Mesendoderm (in vitro differentiated cells): Measurements from ENCODE around the gene URB2.

Experiments
- DNase-seq: peaks from one replicate; pipeline ENCODE4 v3.0.0; 2013
- H2AK5ac ChIP-seq: 2 replicates; pipeline ENCODE4 v1.6.1; 2013; ENCODE audit warnings: low read length, inconsistent platforms
- H2BK120ac ChIP-seq: 2 replicates; pipeline ENCODE4 v1.6.1; 2013; ENCODE audit warnings: low read depth, mild to moderate bottlenecking, low read length, moderate library complexity, mixed read lengths
- H2BK15ac ChIP-seq: replicated peaks from 2 replicates; pipeline ENCODE4 v1.6.1; 2013; ENCODE audit warnings: low read depth, mild to moderate bottlenecking, moderate library complexity
- H2BK5ac ChIP-seq: 2 replicates; pipeline ENCODE4 v1.6.1; 2013; ENCODE audit warnings: low read length, inconsistent platforms
- H3K18ac ChIP-seq: 2 replicates; pipeline ENCODE4 v1.6.1; 2013; ENCODE audit warnings: mild to moderate bottlenecking, low read length, mixed read lengths
- H3K23ac ChIP-seq: one replicate; pipeline ENCODE4 v1.6.1; 2013; ENCODE audit warnings: low read length
- H3K27ac ChIP-seq: 2 replicates; pipeline ENCODE4 v1.5.1; 2013; ENCODE audit warnings: low read depth, mild to moderate bottlenecking, inconsistent platforms, low read length, moderate library complexity
- H3K27me3 ChIP-seq: 2 replicates; pipeline ENCODE4 v1.6.1; 2013; ENCODE audit warnings: low read length, control low read depth, mild to moderate bottlenecking, inconsistent platforms; ENCODE audit not compliant: insufficient read depth, poor library complexity
- H3K36me3 ChIP-seq: 2 replicates; pipeline ENCODE4 v1.6.1; 2013; ENCODE audit warnings: low read length, inconsistent platforms; ENCODE audit not compliant: control insufficient read depth, insufficient read depth
- H3K4ac ChIP-seq: one replicate; pipeline ENCODE4 v1.6.1; 2013; ENCODE audit warnings: low read depth, mild to moderate bottlenecking, low read length, moderate library complexity
- H3K4me1 ChIP-seq: 2 replicates; pipeline ENCODE4 v1.6.1; 2013; ENCODE audit warnings: low read depth, low read length, inconsistent platforms; ENCODE audit not compliant: control insufficient read depth
- H3K4me2 ChIP-seq: 2 replicates; pipeline ENCODE4 v1.6.1; 2013; ENCODE audit warnings: low read length
- H3K4me3 ChIP-seq: 2 replicates; pipeline ENCODE4 v1.5.1; 2013; ENCODE audit warnings: mild to moderate bottlenecking, low read length
- H3K56ac ChIP-seq: one replicate; pipeline ENCODE4 v1.6.1; 2013; ENCODE audit warnings: low read length
- H3K79me1 ChIP-seq: 2 replicates; pipeline ENCODE4 v1.6.1; 2013; ENCODE audit warnings: low read length, inconsistent platforms
- H3K79me2 ChIP-seq: 2 replicates; pipeline ENCODE4 v1.6.1; 2013; ENCODE audit warnings: mild to moderate bottlenecking, low read length; ENCODE audit not compliant: control insufficient read depth, insufficient read depth
- H3K9ac ChIP-seq: 2 replicates; pipeline ENCODE4 v1.6.1; 2013; ENCODE audit warnings: low read length, inconsistent platforms
- H4K5ac ChIP-seq: one replicate; pipeline ENCODE4 v1.6.1; 2013; ENCODE audit warnings: low read length
- H4K8ac ChIP-seq: one replicate; pipeline ENCODE4 v1.6.1; 2013; ENCODE audit warnings: low read depth, mild to moderate bottlenecking, control low read depth, low read length, moderate library complexity
- WGBS: extraction: QIAGEN DNeasy Blood & Tissue Kit; methylation state at CpG from one replicate; pipeline ENCODE4 v1.1.7; 2013; ENCODE audit warnings: low lambda C conversion rate, missing lambda C conversion rate; ENCODE audit not compliant: insufficient coverage; ENCODE audit errors: extremely low coverage; 5-methylcytosine and 5-hydroxymethylcytosine counted together

Gene URB2

DNA sequence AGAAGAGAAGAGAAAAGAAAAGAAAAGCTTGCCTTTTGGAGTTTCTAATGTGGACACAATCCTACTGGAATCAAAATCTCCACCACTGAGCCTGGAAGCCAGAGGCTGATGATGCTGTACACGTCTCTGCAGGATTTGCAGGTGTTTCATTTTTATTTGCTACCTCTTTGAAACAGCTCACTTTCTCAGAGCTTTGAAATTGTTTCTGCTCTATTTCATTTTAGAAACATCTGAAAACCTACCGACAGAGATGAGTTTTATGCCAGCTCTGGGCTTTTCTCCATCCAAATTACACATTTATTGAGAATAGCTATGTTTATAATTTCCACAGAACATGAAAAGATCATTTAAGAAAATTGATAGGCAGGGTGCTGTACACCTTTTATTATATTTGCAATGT is 46.2 kb downstream of the URB2 start:
- Histone ChIP-seq H2BK5ac (no peak overlapping the region), H3K56ac (no peak overlapping the region), H3K79me2 (no peaks in the 10 kb centered on the region), H3K79me1 (no peaks in the 10 kb centered on the region), H3K9ac (no peak overlapping the region), H3K18ac (no peak overlapping the region), H3K4me1 (no peaks in the 10 kb centered on the region), H2BK120ac (no peak overlapping the region), H3K36me3 (no peaks in the 10 kb centered on the region), H3K27me3 (no peaks in the 10 kb centered on the region), H3K27ac (no peak overlapping the region), H3K4me2 (no peak overlapping the region), H3K4ac (no peak overlapping the region), H2AK5ac (no peak overlapping the region), H4K5ac (no peak overlapping the region), H4K8ac (no peak overlapping the region), H2BK15ac (no peak overlapping the region), H3K23ac (no peak overlapping the region), H3K4me3 (no peak overlapping the region)
- no CpG with 5 or more reads among the region's 2 CpGs for WGBS
- no peak for DNase-seq

DNA sequence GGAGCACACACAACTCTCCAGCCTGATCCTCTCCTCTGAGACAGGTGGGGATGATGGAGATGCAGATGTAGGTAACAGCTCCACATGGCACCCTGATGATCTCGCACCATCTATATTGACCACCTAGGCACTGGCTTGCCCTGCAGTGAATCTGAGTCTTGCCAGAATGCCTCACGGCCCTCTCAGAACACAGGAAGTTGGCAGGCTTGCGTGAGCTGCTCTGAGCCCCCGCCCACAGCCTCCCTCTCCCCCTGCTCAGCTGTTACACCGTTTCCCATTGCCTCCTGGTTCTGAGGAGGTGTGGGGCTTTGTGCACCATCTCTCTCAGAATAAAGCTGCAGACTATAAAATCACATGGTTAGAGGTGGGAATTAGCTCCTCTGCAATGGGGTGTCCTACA is 48.0 kb downstream of the URB2 start:
- Histone ChIP-seq H3K23ac (no peak overlapping the region), H2BK15ac (no peak overlapping the region), H3K27ac (no peak overlapping the region), H3K4ac (no peak overlapping the region), H3K4me1 (no peaks in the 10 kb centered on the region), H3K4me2 (no peak overlapping the region), H3K79me1 (no peaks in the 10 kb centered on the region), H2AK5ac (no peak overlapping the region), H3K56ac (no peak overlapping the region), H3K9ac (no peak overlapping the region), H2BK120ac (no peak overlapping the region), H4K5ac (no peak overlapping the region), H2BK5ac (no peak overlapping the region), H3K36me3 (no peaks in the 10 kb centered on the region), H3K79me2 (no peaks in the 10 kb centered on the region), H3K18ac (no peak overlapping the region), H4K8ac (no peak overlapping the region), H3K27me3 (no peaks in the 10 kb centered on the region), H3K4me3 (no peak overlapping the region)
- DNase-seq: peak; percentile 3
- WGBS: no CpG with 5 or more reads among the region's 5 CpGs

DNA sequence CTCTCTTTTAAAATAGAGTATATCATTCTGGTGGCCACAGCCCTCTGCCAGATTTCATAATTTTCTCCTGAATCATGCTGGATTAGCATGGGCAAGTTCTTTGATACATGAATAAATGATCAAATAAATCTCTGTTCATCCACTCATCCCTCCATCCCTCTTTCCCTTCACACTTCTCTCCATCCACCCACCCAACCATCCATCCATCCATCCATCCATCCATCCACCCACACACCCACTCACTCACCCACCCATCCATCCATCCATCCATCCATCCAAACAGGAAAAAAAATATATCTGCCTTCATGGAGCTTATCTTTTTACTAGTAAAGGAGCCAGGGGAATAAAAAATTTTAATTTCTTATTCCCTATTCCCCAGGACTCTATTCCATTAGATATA is 49.3 kb downstream of the URB2 start:
- H4K8ac ChIP-seq: no peak overlapping the region
- H4K5ac ChIP-seq: no peak overlapping the region
- no peak overlapping the region for H3K4ac ChIP-seq
- H3K23ac ChIP-seq: no peak overlapping the region
- no peak overlapping the region for H2BK15ac ChIP-seq
- H2BK120ac ChIP-seq: no peak overlapping the region
- H2AK5ac ChIP-seq: no peak overlapping the region
- H3K36me3 ChIP-seq: no peaks in the 10 kb centered on the region
- H3K79me2 ChIP-seq: no peaks in the 10 kb centered on the region
- no peak overlapping the region for H3K18ac ChIP-seq
- no peak overlapping the region for H2BK5ac ChIP-seq
- no peak overlapping the region for H3K9ac ChIP-seq
- H3K56ac ChIP-seq: no peak overlapping the region
- H3K27me3 ChIP-seq: no peaks in the 10 kb centered on the region
- no peaks in the 10 kb centered on the region for H3K79me1 ChIP-seq
- no peak for DNase-seq
- H3K4me3 ChIP-seq: no peak overlapping the region
- H3K4me2 ChIP-seq: no peak overlapping the region
- no peaks in the 10 kb centered on the region for H3K4me1 ChIP-seq
- no peak overlapping the region for H3K27ac ChIP-seq

DNA sequence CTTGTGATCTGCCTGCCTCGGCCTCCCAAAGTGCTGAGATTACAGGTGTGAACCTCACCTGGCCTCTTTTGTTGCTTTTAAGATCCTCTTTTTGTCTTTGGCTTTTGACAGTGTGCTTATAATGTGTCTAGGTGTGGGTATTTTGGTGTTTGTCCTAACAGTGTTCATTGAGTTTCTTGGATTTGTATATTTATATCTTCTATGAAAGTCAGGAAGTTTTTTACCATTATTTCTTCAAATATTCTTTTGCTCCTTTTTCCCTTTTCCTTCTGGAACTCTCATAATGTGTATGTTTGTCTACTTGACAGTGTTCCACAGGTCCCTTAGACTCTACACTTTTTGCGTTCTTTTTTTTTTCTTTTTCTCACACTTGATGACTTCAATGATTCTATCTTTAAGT is 59.1 kb downstream of the URB2 start:
- no peaks in the 10 kb centered on the region for H3K79me1 ChIP-seq

GRCh38 chr1:229689273-229689672 is 63.2 kb downstream of the URB2 start:
- H3K36me3 ChIP-seq: no peaks in the 10 kb centered on the region
- DNase-seq: no peak
- no peaks in the 10 kb centered on the region for H3K79me2 ChIP-seq
- H4K5ac ChIP-seq: no peak overlapping the region
- H3K4ac ChIP-seq: no peak overlapping the region
- H3K9ac ChIP-seq: no peak overlapping the region
- H3K4me3 ChIP-seq: no peak overlapping the region
- H3K56ac ChIP-seq: no peak overlapping the region
- H3K4me2 ChIP-seq: no peak overlapping the region
- no peak overlapping the region for H3K27ac ChIP-seq
- H3K4me1 ChIP-seq: no peaks in the 10 kb centered on the region
- no peak overlapping the region for H2BK15ac ChIP-seq
- H3K18ac ChIP-seq: no peak overlapping the region
- H2AK5ac ChIP-seq: no peak overlapping the region
- H2BK120ac ChIP-seq: no peak overlapping the region
- H2BK5ac ChIP-seq: no peak overlapping the region
- no peaks in the 10 kb centered on the region for H3K27me3 ChIP-seq
- no peak overlapping the region for H4K8ac ChIP-seq
- H3K79me1 ChIP-seq: no peaks in the 10 kb centered on the region
- H3K23ac ChIP-seq: no peak overlapping the region
- WGBS: no CpG with 5 or more reads among the region's 4 CpGs

More for the DNA sequence above, 59.1 kb downstream of the URB2 start:
- H3K27ac ChIP-seq: no peak overlapping the region
- H3K4me3 ChIP-seq: no peak overlapping the region
- H2BK120ac ChIP-seq: no peak overlapping the region
- H2BK15ac ChIP-seq: no peak overlapping the region
- no peak for DNase-seq
- H3K23ac ChIP-seq: no peak overlapping the region
- no peak overlapping the region for H3K18ac ChIP-seq
- H3K79me2 ChIP-seq: no peaks in the 10 kb centered on the region
- H3K36me3 ChIP-seq: no peaks in the 10 kb centered on the region
- no peak overlapping the region for H4K8ac ChIP-seq
- no CpG with 5 or more reads among the region's 2 CpGs for WGBS
- H2BK5ac ChIP-seq: no peak overlapping the region
- H2AK5ac ChIP-seq: no peak overlapping the region
- no peak overlapping the region for H3K56ac ChIP-seq
- no peaks in the 10 kb centered on the region for H3K4me1 ChIP-seq
- H3K9ac ChIP-seq: no peak overlapping the region
- H4K5ac ChIP-seq: no peak overlapping the region
- no peak overlapping the region for H3K4ac ChIP-seq
- H3K4me2 ChIP-seq: no peak overlapping the region
- H3K27me3 ChIP-seq: no peaks in the 10 kb centered on the region

GRCh38 chr1:229689904-229690303 is 63.9 kb downstream of the URB2 start:
- Histone ChIP-seq H3K56ac (no peak overlapping the region), H3K79me2 (no peaks in the 10 kb centered on the region), H2BK5ac (no peak overlapping the region), H3K4me2 (no peak overlapping the region), H3K79me1 (no peaks in the 10 kb centered on the region), H4K8ac (no peak overlapping the region), H3K18ac (no peak overlapping the region), H3K36me3 (no peaks in the 10 kb centered on the region), H3K4me3 (no peak overlapping the region), H3K27me3 (no peaks in the 10 kb centered on the region), H2BK15ac (no peak overlapping the region), H2AK5ac (no peak overlapping the region), H3K4ac (no peak overlapping the region), H3K9ac (no peak overlapping the region), H3K27ac (no peak overlapping the region), H2BK120ac (no peak overlapping the region), H3K23ac (no peak overlapping the region), H4K5ac (no peak overlapping the region), H3K4me1 (peaks cover 2% of the 10 kb centered on the region)
- no peak for DNase-seq
- no CpG with 5 or more reads among the region's 7 CpGs for WGBS
